Neuron (in vitro differentiated cells): ENCODE measurements around the gene HECW1.

Experiments
- H2AFZ ChIP-seq: one replicate; pipeline ENCODE4 v1.6.1; 2013; ENCODE audit warnings: low read depth, mild to moderate bottlenecking, inconsistent platforms, low read length, moderate library complexity
- H3K27me3 ChIP-seq: one replicate; pipeline ENCODE4 v1.6.1; 2013; ENCODE audit warnings: low read length; ENCODE audit not compliant: insufficient read depth
- H3K36me3 ChIP-seq: one replicate; pipeline ENCODE4 v1.6.1; 2013; ENCODE audit warnings: low read length; ENCODE audit not compliant: insufficient read depth
- H3K4me1 ChIP-seq: one replicate; pipeline ENCODE4 v1.6.1; 2013; ENCODE audit warnings: low read length; ENCODE audit not compliant: insufficient read depth
- H3K4me3 ChIP-seq: 2 replicates; pipeline ENCODE4 v1.5.1; 2013; ENCODE audit warnings: mild to moderate bottlenecking, low read length, moderate library complexity
- H3K9me3 ChIP-seq: one replicate; pipeline ENCODE4 v1.6.1; 2013; ENCODE audit warnings: low read length

HECW1 gene

GRCh38 chr7:43302773-43303460 lies 190.5 kb downstream of the HECW1 start:
- no peaks in the 10 kb centered on the region for H3K9me3 ChIP-seq
- H3K4me1 ChIP-seq = peaks cover 10% of the 10 kb centered on the region
- H3K36me3 ChIP-seq = no peaks in the 10 kb centered on the region
- H2AFZ ChIP-seq = no peak overlapping the region
- H3K4me3 ChIP-seq = no peak overlapping the region
- no peaks in the 10 kb centered on the region for H3K27me3 ChIP-seq

DNA sequence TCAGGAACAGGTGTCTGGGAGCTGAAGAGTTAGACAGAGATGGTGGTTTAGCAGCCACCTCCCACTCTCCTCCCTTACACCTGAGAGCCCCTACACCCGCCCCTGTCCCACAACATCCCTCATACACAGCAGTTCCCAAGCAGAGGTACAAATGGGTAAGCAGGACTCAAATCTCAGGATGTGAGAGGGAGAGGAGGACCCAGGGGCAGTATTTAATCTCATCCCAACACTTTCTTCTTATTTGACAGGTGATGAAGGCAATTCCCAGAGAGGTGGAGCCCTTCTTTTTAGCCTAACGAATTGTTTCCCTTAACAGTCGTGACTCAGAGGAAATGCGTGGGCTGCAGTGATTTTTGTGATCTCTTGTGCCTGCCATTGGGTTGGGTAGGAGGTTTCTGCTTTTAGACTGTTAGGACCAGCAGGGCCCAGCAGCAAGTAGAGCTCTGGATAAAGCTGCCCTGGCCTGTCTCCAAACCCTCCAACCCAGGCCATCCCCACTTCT lies 191.3 kb downstream of the HECW1 start:
- H3K27me3 ChIP-seq = no peaks in the 10 kb centered on the region
- no peaks in the 10 kb centered on the region for H3K9me3 ChIP-seq
- peaks cover 10% of the 10 kb centered on the region for H3K4me1 ChIP-seq
- no peaks in the 10 kb centered on the region for H3K36me3 ChIP-seq
- H3K4me3 ChIP-seq = no peak overlapping the region
- no peak overlapping the region for H2AFZ ChIP-seq

GRCh38 chr7:43306404-43306803 lies 194.0 kb downstream of the HECW1 start:
- peaks cover 10% of the 10 kb centered on the region for H3K4me1 ChIP-seq
- H3K36me3 ChIP-seq = no peaks in the 10 kb centered on the region
- no peaks in the 10 kb centered on the region for H3K9me3 ChIP-seq
- H3K27me3 ChIP-seq = no peaks in the 10 kb centered on the region
- no peak overlapping the region for H3K4me3 ChIP-seq
- H2AFZ ChIP-seq = no peak overlapping the region

- Histone ChIP-seq H3K9me3 (no peaks in the 10 kb centered on the region), H3K36me3 (no peaks in the 10 kb centered on the region), H3K4me3 (no peak overlapping the region), H3K27me3 (no peaks in the 10 kb centered on the region), H2AFZ (no peak overlapping the region), H3K4me1 (peaks cover 5% of the 10 kb centered on the region)
Observed at GRCh38 chr7:43307522-43307921, 195.1 kb downstream of the HECW1 start.

GRCh38 chr7:43308913-43309705 lies 196.7 kb downstream of the HECW1 start:
- no peaks in the 10 kb centered on the region for H3K36me3 ChIP-seq
- H2AFZ ChIP-seq = no peak overlapping the region
- H3K27me3 ChIP-seq = no peaks in the 10 kb centered on the region
- no peaks in the 10 kb centered on the region for H3K9me3 ChIP-seq
- H3K4me1 ChIP-seq = no peaks in the 10 kb centered on the region
- H3K4me3 ChIP-seq = no peak overlapping the region

DNA sequence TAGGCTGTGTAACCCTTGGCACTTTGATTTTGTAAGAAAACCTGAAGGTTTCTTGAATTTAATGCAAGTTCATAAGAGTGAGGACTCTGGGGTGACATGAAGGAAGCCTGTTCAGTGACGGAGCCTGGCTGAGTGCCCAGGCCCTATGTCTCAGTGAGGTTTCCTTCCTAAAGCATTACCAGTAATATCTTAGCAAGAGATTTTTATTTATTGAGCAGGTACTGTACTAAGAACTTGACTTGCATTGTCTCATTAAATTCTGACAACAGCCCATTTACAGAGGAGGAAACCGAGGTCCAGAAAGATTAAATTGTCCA lies 197.2 kb downstream of the HECW1 start:
- Histone ChIP-seq H3K9me3 (no peaks in the 10 kb centered on the region), H3K4me1 (no peaks in the 10 kb centered on the region), H3K27me3 (no peaks in the 10 kb centered on the region), H2AFZ (no peak overlapping the region), H3K4me3 (no peak overlapping the region), H3K36me3 (no peaks in the 10 kb centered on the region)

GRCh38 chr7:43311052-43311451 lies 198.6 kb downstream of the HECW1 start:
- Histone ChIP-seq H3K36me3 (no peaks in the 10 kb centered on the region), H3K9me3 (no peaks in the 10 kb centered on the region), H3K4me1 (no peaks in the 10 kb centered on the region), H2AFZ (no peak overlapping the region), H3K4me3 (no peak overlapping the region), H3K27me3 (no peaks in the 10 kb centered on the region)

GRCh38 chr7:43311694-43312093 lies 199.2 kb downstream of the HECW1 start:
- H3K4me3 ChIP-seq = no peak overlapping the region

DNA sequence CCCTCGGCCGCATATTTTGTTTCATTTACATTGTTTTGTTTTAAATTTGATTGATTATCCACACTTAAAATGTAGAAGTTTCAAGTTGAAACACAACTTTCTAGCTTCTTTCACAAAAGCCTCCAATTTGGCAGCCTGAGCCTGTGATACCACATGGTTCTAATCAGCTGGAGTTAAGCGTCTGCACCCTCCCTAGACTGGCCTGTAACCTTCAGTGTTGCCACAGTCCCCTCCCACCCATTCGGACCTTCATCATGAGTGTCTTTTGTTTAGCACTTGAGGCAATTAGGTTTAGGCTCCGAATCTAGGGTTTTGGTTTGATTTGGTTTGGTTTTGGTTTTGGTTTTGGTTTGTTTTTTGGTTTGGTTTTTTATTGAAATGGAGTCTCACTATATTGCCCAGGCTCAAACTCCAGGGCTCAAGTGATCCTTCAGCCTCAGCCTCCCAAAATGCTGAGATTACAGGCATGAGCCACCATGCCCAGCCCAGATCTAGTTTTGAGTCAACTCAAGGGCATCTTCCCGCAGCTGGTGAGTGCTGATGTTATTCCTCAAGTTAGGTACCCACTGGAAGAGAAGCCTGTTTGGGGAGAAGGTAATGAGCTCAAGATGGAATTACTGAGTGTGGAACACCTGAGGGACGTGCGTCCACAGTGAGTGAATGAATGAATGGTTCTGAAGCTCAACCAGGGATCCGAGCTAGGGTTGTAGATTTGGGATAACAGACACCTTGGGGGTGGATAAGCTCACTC lies 201.4 kb downstream of the HECW1 start:
- no peak overlapping the region for H2AFZ ChIP-seq
- H3K9me3 ChIP-seq = no peaks in the 10 kb centered on the region
- H3K27me3 ChIP-seq = no peaks in the 10 kb centered on the region
- H3K36me3 ChIP-seq = no peaks in the 10 kb centered on the region
- no peaks in the 10 kb centered on the region for H3K4me1 ChIP-seq
- H3K4me3 ChIP-seq = no peak overlapping the region

More at GRCh38 chr7:43311694-43312093, 199.2 kb downstream of the HECW1 start:
- Histone ChIP-seq H2AFZ (no peak overlapping the region), H3K9me3 (no peaks in the 10 kb centered on the region), H3K4me1 (no peaks in the 10 kb centered on the region), H3K36me3 (no peaks in the 10 kb centered on the region), H3K27me3 (no peaks in the 10 kb centered on the region)

GRCh38 chr7:43314379-43315158 lies 202.1 kb downstream of the HECW1 start:
- Histone ChIP-seq H3K9me3 (no peaks in the 10 kb centered on the region), H3K4me1 (no peaks in the 10 kb centered on the region), H3K4me3 (no peak overlapping the region), H3K27me3 (no peaks in the 10 kb centered on the region), H3K36me3 (no peaks in the 10 kb centered on the region), H2AFZ (no peak overlapping the region)

- no peaks in the 10 kb centered on the region for H3K9me3 ChIP-seq
- no peaks in the 10 kb centered on the region for H3K27me3 ChIP-seq
- H3K4me1 ChIP-seq = no peaks in the 10 kb centered on the region
- H2AFZ ChIP-seq = no peak overlapping the region
- no peaks in the 10 kb centered on the region for H3K36me3 ChIP-seq
- no peak overlapping the region for H3K4me3 ChIP-seq
Observed at GRCh38 chr7:43317075-43317474, 204.6 kb downstream of the HECW1 start.

- Histone ChIP-seq H3K4me1 (no peaks in the 10 kb centered on the region), H3K27me3 (no peaks in the 10 kb centered on the region), H3K9me3 (no peaks in the 10 kb centered on the region), H3K4me3 (no peak overlapping the region), H2AFZ (no peak overlapping the region), H3K36me3 (no peaks in the 10 kb centered on the region)
Observed at GRCh38 chr7:43318188-43318770, 205.8 kb downstream of the HECW1 start.
